HCT116 (cell line): ENCODE measurements around the gene ABCB8. TPM values are rescaled to one million over a fixed set of nuclear protein-coding genes. Genes with fewer than 3 reads are reported as not detected.

ENCODE experiments used
- ATAC-seq: fragments of 200-7000 bp; cut with Tn5 transposase; 2 replicates; pipeline ENCODE4 v1.9.1; 2020; ENCODE audit warnings: mild to moderate bottlenecking, moderate library complexity
- BruUV-seq: library from RNA; stranded (reverse); fragments of 400-500 nt; replicated peaks from 2 replicates; lab custom pipeline; 2021; lab: Mats Ljungman, UMichigan
- CTCF ChIA-PET: fragments of 300-600 bp; sonication (Branson Sonifier 250); formaldehyde crosslinking; loops from one replicate; lab custom pipeline; 2021; ENCODE audit warnings: antibody characterized with exemption; lab: Charles Lee
- POLR2A ChIA-PET: fragments of 300-600, 350-600 bp; sonication (Branson Sonifier 250); formaldehyde crosslinking; loops from one replicate; lab custom pipeline; 2021; ENCODE audit warnings: antibody characterized with exemption; lab: Charles Lee
- RAD21 ChIA-PET, 2 experiments: fragments of 300-600 bp; sonication (Branson Sonifier 250); formaldehyde crosslinking; loops; one replicate each; lab custom pipeline; 2023; ENCODE audit warnings: low total read pairs in 2 of 2; ENCODE audit not compliant: uncharacterized antibody in 2 of 2, unreplicated experiment in 2 of 2, low non-redundant PET in 1 of 2; lab: Charles Lee
- DNase-seq: peaks from one replicate; pipeline ENCODE4 v3.0.0-alpha.2; 2010; ENCODE audit warnings: low read depth, low spot score
- H2AFZ ChIP-seq: fragments of 200-600 bp; shearing (Covaris generic), sonication (generic); 2 replicates; pipeline ENCODE4 v1.6.1; 2017; ENCODE audit warnings: low read depth, mixed run types, mixed read lengths, antibody characterized with exemption, low read length; ENCODE audit not compliant: poor library complexity, severe bottlenecking
- H3K27ac ChIP-seq: 2 replicates; pipeline ENCODE4 v1.5.1; 2012; ENCODE audit warnings: low read depth, low read length
- H3K27me3 ChIP-seq: fragments of 200-600 bp; sonication (generic); 2 replicates; pipeline ENCODE4 v1.6.1; 2016; ENCODE audit warnings: mixed run types, low read length, mixed read lengths; ENCODE audit not compliant: insufficient read depth
- H3K36me3 ChIP-seq, 2 experiments: fragments of 200-500 bp in 1 of 2; fragments of 200-600 bp in 1 of 2; sonication (Bioruptor generic) in 1 of 2; sonication (generic) in 1 of 2; 2 replicates each; pipeline versions ENCODE4 v1.5.1 to v1.6.1; 2014 to 2016; ENCODE audit warnings: low read length in 2 of 2, inconsistent platforms in 1 of 2, mixed read lengths in 1 of 2, mixed run types in 1 of 2; ENCODE audit not compliant: insufficient read depth in 2 of 2, control insufficient read depth in 1 of 2
- H3K4me1 ChIP-seq, 2 experiments: fragments of 200-600 bp in 1 of 2; sonication (generic) in 1 of 2; 2 replicates each; pipeline versions ENCODE4 v1.5.1 to v1.6.1; 2012 to 2017; ENCODE audit warnings: low read length in 2 of 2, inconsistent platforms in 1 of 2, mild to moderate bottlenecking in 1 of 2, mixed read lengths in 1 of 2, mixed run types in 1 of 2, moderate library complexity in 1 of 2; ENCODE audit not compliant: insufficient read depth in 2 of 2, control insufficient read depth in 1 of 2
- H3K4me2 ChIP-seq: fragments of 200-600 bp; sonication (generic); 2 replicates; pipeline ENCODE4 v1.6.1; 2017; ENCODE audit warnings: mixed run types, low read length, mixed read lengths
- H3K4me3 ChIP-seq, 2 experiments: fragments of 200-600 bp in 1 of 2; sonication (generic) in 1 of 2; replicated peaks in 1 of 2; 2 replicates each; pipeline ENCODE4 v1.5.1; 2011 to 2016; ENCODE audit warnings: low read length in 2 of 2, control low read depth in 1 of 2, low read depth in 1 of 2, mild to moderate bottlenecking in 1 of 2, mixed read lengths in 1 of 2, mixed run types in 1 of 2
- H3K79me2 ChIP-seq: fragments of 200-600 bp; sonication (generic); 2 replicates; pipeline ENCODE4 v1.6.1; 2017; ENCODE audit warnings: mild to moderate bottlenecking, mixed run types, low read length, moderate library complexity, mixed read lengths; ENCODE audit not compliant: insufficient read depth
- H3K9ac ChIP-seq: fragments of 200-600 bp; sonication (generic); 2 replicates; pipeline ENCODE4 v1.6.1; 2016; ENCODE audit warnings: low read length, mixed read lengths
- H3K9me2 ChIP-seq: fragments of 200-600 bp; sonication (generic), shearing (Covaris generic); 2 replicates; pipeline ENCODE4 v1.6.1; 2017; ENCODE audit warnings: mixed run types, mild to moderate bottlenecking, moderate library complexity; ENCODE audit not compliant: insufficient read depth
- H3K9me3 ChIP-seq, 2 experiments: fragments of 200-500 bp in 1 of 2; fragments of 200-600 bp in 1 of 2; sonication (Bioruptor generic) in 1 of 2; sonication (generic) in 1 of 2; 2 replicates each; pipeline ENCODE4 v1.6.1; 2014 to 2017; ENCODE audit warnings: low read length in 2 of 2, mixed read lengths in 2 of 2, inconsistent platforms in 1 of 2, low read depth in 1 of 2, mild to moderate bottlenecking in 1 of 2, mixed run types in 1 of 2, moderate library complexity in 1 of 2; ENCODE audit not compliant: control insufficient read depth in 1 of 2, insufficient read depth in 1 of 2
- H4K20me1 ChIP-seq: fragments of 200-600 bp; sonication (generic), shearing (Covaris generic); 2 replicates; pipeline ENCODE4 v1.6.1; 2017; ENCODE audit warnings: mixed run types, mild to moderate bottlenecking, moderate library complexity; ENCODE audit not compliant: insufficient read depth
- CTCF ChIP-seq, 3 experiments: fragments of 200-600 bp in 1 of 3; sonication (generic) in 1 of 3; IDR thresholded peaks in 2 of 3; conservative IDR thresholded peaks in 1 of 3; 2 replicates each; pipeline ENCODE4 v1.5.1; 2012 to 2017; ENCODE audit warnings: low read depth in 2 of 3, low read length in 2 of 3, antibody characterized with exemption in 1 of 3, borderline replicate concordance in 1 of 3, control low read depth in 1 of 3, mild to moderate bottlenecking in 1 of 3, mixed read lengths in 1 of 3, mixed run types in 1 of 3, moderate library complexity in 1 of 3; ENCODE audit not compliant: insufficient read depth in 1 of 3
- ELF1 ChIP-seq: IDR thresholded peaks from 2 replicates; pipeline ENCODE4 v1.6.1; 2012; ENCODE audit warnings: low read depth, borderline replicate concordance
- EZH2 ChIP-seq: fragments of 200-600 bp; sonication (generic); IDR thresholded peaks from 2 replicates; pipeline ENCODE4 v1.6.1; 2017; ENCODE audit warnings: antibody characterized with exemption, mixed run types
- JUND ChIP-seq: IDR thresholded peaks from 2 replicates; pipeline ENCODE4 v1.6.1; 2012
- RAD21 ChIP-seq: IDR thresholded peaks from 2 replicates; pipeline ENCODE4 v1.6.1; 2012; ENCODE audit warnings: low read depth, mild to moderate bottlenecking
- SIN3A ChIP-seq: IDR thresholded peaks from 2 replicates; pipeline ENCODE4 v1.6.1; 2012; ENCODE audit warnings: low read depth
- SP1 ChIP-seq: IDR thresholded peaks from 2 replicates; pipeline ENCODE4 v1.6.1; 2012; ENCODE audit warnings: low read depth
- SRF ChIP-seq: IDR thresholded peaks from 2 replicates; pipeline ENCODE4 v1.6.1; 2012; ENCODE audit warnings: low read depth
- YY1 ChIP-seq: IDR thresholded peaks from 2 replicates; pipeline ENCODE4 v1.6.1; 2011; ENCODE audit warnings: low read length, low read depth, moderate library complexity, mild to moderate bottlenecking; ENCODE audit not compliant: insufficient replicate concordance; ENCODE audit errors: extremely low read depth
- ZFX ChIP-seq: fragments of 450-650 bp; IDR thresholded peaks from 2 replicates; pipeline ENCODE4 v1.6.1; 2017
- ZNF274 ChIP-seq: fragments of 200-500 bp; sonication (Bioruptor generic); IDR thresholded peaks from 2 replicates; pipeline ENCODE4 v1.6.1; 2014; ENCODE audit warnings: mild to moderate bottlenecking, low read depth, low read length, inconsistent platforms
- intact Hi-C: fragments of 100-400 bp; cut with micrococcal nuclease; formaldehyde crosslinking; loops from 2 replicates; pipeline ENCODE4 v1.10.0; 2022
- total RNA-seq: library from RNA; stranded (reverse); gene quantifications from one replicate; pipeline ENCODE4 v1.2.1, GENCODE V29; 2021; ENCODE audit not compliant: unreplicated experiment
- TF ChIP-seq, protein P1 (sequence below): IDR thresholded peaks from 2 replicates; pipeline ENCODE4 v1.6.1; 2012

Gene ABCB8
- total RNA-seq, 1 experiment from 2014 or later: 55.2 TPM

- no peak for TF ChIP-seq ELF1
- no peak for TF ChIP-seq RAD21
- no peak for TF ChIP-seq SP1
- TF ChIP-seq EZH2: no peak
Measured at GRCh38 chr7:151070574-151070960, 42.3 kb downstream of the ABCB8 start (continued).

GRCh38 chr7:151071032-151071866 lies 43.0 kb downstream of the ABCB8 start:
- peaks cover 0 to 4% of the 10 kb centered on the region in 2 experiments; a peak in 1 of 4 replicates for H3K4me1 ChIP-seq
- H3K79me2 ChIP-seq: peaks cover 21% of the 10 kb centered on the region; the same call in 1 of the 2 replicates
- peaks cover 56% of the 10 kb centered on the region in 2 experiments; a peak in 3 of 4 replicates for H3K36me3 ChIP-seq
- no TSS peak for BruUV-seq
- no peak overlapping the region for H3K4me2 ChIP-seq
- POLR2A ChIA-PET: interaction anchor here (0.9 kb wide), 1 partner anchor 8 kb away, joined by 3 read pairs; no protein-coding TSS in a partner anchor
- no peaks in the 10 kb centered on the region for H4K20me1 ChIP-seq
- no peak overlapping the region for H2AFZ ChIP-seq
- intact Hi-C loops: no loop called here
- TF ChIP-seq SRF (no peak), SIN3A (no peak), ZFX (no peak), ZNF274 (no peak), CTCF (IDR thresholded peaks at IDR 0.05 in 2 of 3, conservative IDR thresholded peaks at IDR 0.05 in 1 of 3; ENCODE audit: borderline replicate concordance in 1 of 3, insufficient read depth in 1 of 3, low read depth in 2 of 3, low read length in 2 of 3) (no peak), JUND (no peak), YY1 (no peak), EZH2 (no peak)
- TF ChIP-seq, protein P1, sequence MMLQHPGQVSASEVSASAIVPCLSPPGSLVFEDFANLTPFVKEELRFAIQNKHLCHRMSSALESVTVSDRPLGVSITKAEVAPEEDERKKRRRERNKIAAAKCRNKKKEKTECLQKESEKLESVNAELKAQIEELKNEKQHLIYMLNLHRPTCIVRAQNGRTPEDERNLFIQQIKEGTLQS: no peak
- no peak overlapping the region for H3K27ac ChIP-seq
- H3K9me3 ChIP-seq: no peaks in the 10 kb centered on the region
- no peak overlapping the region for H3K4me3 ChIP-seq
- RAD21 ChIA-PET: no interaction called here
- CTCF ChIA-PET: no interaction called here
- DNase-seq (no peak), ATAC-seq (no peak)
- no peaks in the 10 kb centered on the region for H3K27me3 ChIP-seq
- no peak overlapping the region for H3K9ac ChIP-seq
- no peaks in the 10 kb centered on the region for H3K9me2 ChIP-seq
